HepG2 (cell line): ENCODE results near the gene GPS1. TPM values are rescaled to one million over a fixed set of nuclear protein-coding genes. Genes with fewer than 3 reads are reported as not detected.

Source experiments
- AFF4 ChIP-seq: sonication (generic); formaldehyde crosslinking; IDR thresholded peaks from 2 replicates; pipeline ENCODE4 v1.4.0; 2020; ENCODE audit warnings: missing genetic modification reagents
- CREB1 ChIP-seq, 2 experiments: fragments of 450-650 bp in 1 of 2; IDR thresholded peaks; 2 replicates each; pipeline ENCODE4 v1.6.1; 2016 to 2017; ENCODE audit warnings: control low read depth in 1 of 2, mild to moderate bottlenecking in 1 of 2, missing compliant biosample characterization in 1 of 2, missing genetic modification characterization in 1 of 2
- EHMT2 ChIP-seq: fragments of 200-600 bp; sonication (generic); IDR thresholded peaks from 2 replicates; pipeline ENCODE4 v1.7.0; 2017; ENCODE audit warnings: antibody characterized with exemption, low read depth, low read length, borderline replicate concordance
- FOXJ3 ChIP-seq: sonication (generic); formaldehyde crosslinking; IDR thresholded peaks from 2 replicates; pipeline ENCODE4 v1.4.0; 2020; ENCODE audit warnings: missing genetic modification reagents, mild to moderate bottlenecking, borderline replicate concordance
- FOXO1 ChIP-seq: sonication (generic); formaldehyde crosslinking; IDR thresholded peaks from 2 replicates; pipeline ENCODE4 v1.4.0; 2020; ENCODE audit warnings: missing genetic modification reagents
- GATA4 ChIP-seq: sonication (generic); IDR thresholded peaks from 2 replicates; pipeline ENCODE4 v1.6.1; 2016; ENCODE audit warnings: antibody characterized with exemption, low read depth, borderline replicate concordance
- GLI4 ChIP-seq: sonication (generic); formaldehyde crosslinking; IDR thresholded peaks from 2 replicates; pipeline ENCODE4 v1.5.1; 2020; ENCODE audit warnings: missing genetic modification reagents, mild to moderate bottlenecking, moderate library complexity, borderline replicate concordance
- MYC ChIP-seq: sonication (generic); formaldehyde crosslinking; IDR thresholded peaks from 2 replicates; pipeline ENCODE4 v1.9.0; 2021; ENCODE audit warnings: missing genetic modification reagents, borderline replicate concordance
- NFATC3 ChIP-seq: sonication (generic); formaldehyde crosslinking; IDR thresholded peaks from 2 replicates; pipeline ENCODE4 v1.5.1; 2020; ENCODE audit warnings: mild to moderate bottlenecking, missing genetic modification reagents
- NFRKB ChIP-seq: fragments of 450-650 bp; IDR thresholded peaks from 2 replicates; pipeline ENCODE4 v1.6.1; 2017
- PCBP2 ChIP-seq: fragments of 200-400 bp; formaldehyde crosslinking; optimal IDR thresholded peaks from 2 replicates; pipeline ENCODE3; 2018; ENCODE audit warnings: low read length, low read depth; ENCODE audit not compliant: poor library complexity, severe bottlenecking
- PREB ChIP-seq: sonication (generic); formaldehyde crosslinking; IDR thresholded peaks from 2 replicates; pipeline ENCODE4 v1.4.0; 2020; ENCODE audit warnings: missing genetic modification reagents
- RBM22 ChIP-seq: fragments of 200-400 bp; formaldehyde crosslinking; optimal IDR thresholded peaks from 2 replicates; pipeline ENCODE3; 2017; ENCODE audit warnings: mild to moderate bottlenecking, low read length, moderate library complexity
- SAP130 ChIP-seq: IDR thresholded peaks from 2 replicates; pipeline ENCODE4 v1.6.1; 2016; ENCODE audit warnings: low read depth
- TFDP1 ChIP-seq: IDR thresholded peaks from 2 replicates; pipeline ENCODE4 v1.6.1; 2016; ENCODE audit warnings: missing compliant biosample characterization, missing genetic modification reagents, borderline replicate concordance
- ZFP36 ChIP-seq: fragments of 150-350 bp; IDR thresholded peaks from 2 replicates; pipeline ENCODE4 v1.6.1; 2018; ENCODE audit warnings: borderline replicate concordance, low read length, low read depth; ENCODE audit not compliant: partially characterized antibody
- ZNF512 ChIP-seq: sonication (generic); formaldehyde crosslinking; IDR thresholded peaks from 2 replicates; pipeline ENCODE4 v1.4.0; 2020; ENCODE audit warnings: mild to moderate bottlenecking, missing genetic modification reagents
- ZNF569 ChIP-seq: sonication (generic); formaldehyde crosslinking; IDR thresholded peaks from 2 replicates; pipeline ENCODE4 v1.5.0; 2020; ENCODE audit warnings: mild to moderate bottlenecking, missing genetic modification reagents, moderate library complexity, borderline replicate concordance
- ZNF672 ChIP-seq: sonication (generic); formaldehyde crosslinking; IDR thresholded peaks from 2 replicates; pipeline ENCODE4 v1.8.1; 2022; ENCODE audit warnings: missing genetic modification reagents
- ZNF747 ChIP-seq: sonication (generic); formaldehyde crosslinking; IDR thresholded peaks from 2 replicates; pipeline ENCODE4 v1.8.1; 2023; ENCODE audit warnings: missing genetic modification reagents, mild to moderate bottlenecking, borderline replicate concordance
- ZSCAN30 ChIP-seq: sonication (generic); formaldehyde crosslinking; IDR thresholded peaks from 2 replicates; pipeline ENCODE4 v1.5.0; 2020; ENCODE audit warnings: mild to moderate bottlenecking, missing genetic modification reagents
- polyA plus RNA-seq, 8 experiments: library from polyadenylated mRNA; depleted of rRNA in 3 of 8; stranded (reverse) in 7 of 8; unstranded in 1 of 8; fragments of >200 nt; fragmentation: Illumina TruSeq in 4 of 8; extraction: Trizol in 4 of 8; gene quantifications; 2 replicates each; pipeline versions ENCODE4 v1.2.1 to v1.2.3, GENCODE V29; 2011 to 2016; ENCODE audit warnings: low read depth in 4 of 8, missing spikeins in 1 of 8, mixed read lengths in 1 of 8; ENCODE audit not compliant: insufficient read depth in 1 of 8
- total RNA-seq, 5 experiments: library from RNA; depleted of rRNA; stranded (reverse); fragments of >200 nt; fragmentation: Illumina TruSeq; extraction: Trizol; gene quantifications; 2 replicates each; pipeline ENCODE4 v1.2.3, GENCODE V29; 2016; ENCODE audit warnings: low read depth in 1 of 5

The GPS1 gene
- total and polyA plus RNA-seq, 2 of the 13 experiments (the other 11 are each of a cell fraction or from before 2014, with no cell fraction given) = 124 to 128 TPM

- TF ChIP-seq AFF4 (no peak), PCBP2 (no peak), GLI4 (CRISPR knock-in tag) (no peak), ZNF512 (no peak), ZNF569 (CRISPR knock-in tag) (no peak), ZSCAN30 (no peak), FOXJ3 (CRISPR knock-in tag) (peak; percentile 49; the same call in 1 of the 2 replicates), RBM22 (peak; percentile 78), ZNF672 (no peak), TFDP1 (peak; percentile 52; the same call in 1 of the 2 replicates), ZNF747 (CRISPR knock-in tag) (no peak), EHMT2 (no peak), GATA4 (no peak; the same call in 1 of the 2 replicates), FOXO1 (CRISPR knock-in tag) (peak; percentile 65; the same call in 1 of the 2 replicates), PREB (CRISPR knock-in tag) (0 out of 2 replicates have a peak, but pooled peaks have one; percentile 24), SAP130 (CRISPR knock-in tag) (peak; percentile 86), MYC (CRISPR knock-in tag) (peak; percentile 67; the same call in 1 of the 2 replicates), NFATC3 (CRISPR knock-in tag) (no peak; the same call in 1 of the 2 replicates), NFRKB (no peak), ZFP36 (peak; percentile 39), CREB1 (IDR thresholded peaks at IDR 0.05) (peak; percentile 48; the same call in 1 of the 2 replicates), CREB1 (CRISPR knock-in tag; IDR thresholded peaks at IDR 0.05) (no peak)
Measured at GRCh38 chr17:82021107-82021899, 30.4 kb upstream of the GPS1 start (continued).
